CD4-positive, alpha-beta T cell treated with Interleukin-17A for 4 hours (primary cell): Measurements from ENCODE around the gene CPM.
"Not testable (repeated sequence)": the region's sequence is repeated elsewhere in the genome, so short reads cannot be mapped to it uniquely, and the experiment has no call there.

Source experiments
- DNase-seq: peaks from one replicate; pipeline ENCODE4 v3.0.0-alpha.2; 2020; ENCODE audit warnings: mixed read lengths

CPM gene

DNA sequence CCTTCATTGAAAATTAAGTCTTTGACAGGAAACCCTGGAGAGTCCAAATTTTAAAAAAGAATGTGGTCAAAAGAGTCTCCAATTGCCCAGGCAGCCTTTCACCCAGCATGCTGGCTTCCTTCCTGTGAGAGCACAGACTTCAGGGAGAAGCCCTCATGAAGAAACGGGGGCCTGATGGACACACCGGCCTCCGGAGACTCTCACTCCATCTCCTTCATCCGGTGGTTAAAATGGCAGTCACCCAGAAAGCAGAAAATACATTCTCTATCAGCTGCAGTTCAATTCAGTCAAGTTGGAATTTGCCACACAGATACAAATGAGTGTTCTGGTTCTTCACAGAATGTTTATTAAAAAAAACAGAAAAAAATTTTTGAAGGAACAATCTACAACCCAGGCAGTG lies 56.5 kb downstream of the CPM start:
- DNase-seq: no peak

- no peak for DNase-seq
Observed at GRCh38 chr12:68873316-68873715, 59.7 kb downstream of the CPM start.

DNA sequence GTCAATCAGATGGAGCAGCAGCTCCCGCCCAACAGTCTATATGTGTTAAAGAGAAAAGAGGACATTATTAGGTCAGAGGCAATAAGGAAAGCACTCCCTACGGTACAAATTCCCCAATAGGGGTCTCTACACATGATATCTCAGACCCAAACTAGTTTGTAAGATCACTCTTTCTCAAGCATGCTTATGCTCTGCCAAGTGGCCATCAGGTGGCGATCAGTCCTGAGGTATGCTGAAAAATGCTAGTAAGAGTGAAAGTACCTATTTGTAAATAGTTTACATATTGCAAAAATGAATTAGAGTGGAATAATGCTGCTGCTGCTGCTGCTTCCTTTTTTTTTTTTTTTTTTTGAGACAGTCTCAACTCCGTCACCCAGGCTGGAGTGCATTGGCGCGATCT lies 61.0 kb downstream of the CPM start:
- DNase-seq: no peak

- no peak for DNase-seq
Observed at GRCh38 chr12:68871396-68871795, 61.6 kb downstream of the CPM start.

- no peak for DNase-seq
Observed at GRCh38 chr12:68870443-68870842, 62.5 kb downstream of the CPM start.

DNA sequence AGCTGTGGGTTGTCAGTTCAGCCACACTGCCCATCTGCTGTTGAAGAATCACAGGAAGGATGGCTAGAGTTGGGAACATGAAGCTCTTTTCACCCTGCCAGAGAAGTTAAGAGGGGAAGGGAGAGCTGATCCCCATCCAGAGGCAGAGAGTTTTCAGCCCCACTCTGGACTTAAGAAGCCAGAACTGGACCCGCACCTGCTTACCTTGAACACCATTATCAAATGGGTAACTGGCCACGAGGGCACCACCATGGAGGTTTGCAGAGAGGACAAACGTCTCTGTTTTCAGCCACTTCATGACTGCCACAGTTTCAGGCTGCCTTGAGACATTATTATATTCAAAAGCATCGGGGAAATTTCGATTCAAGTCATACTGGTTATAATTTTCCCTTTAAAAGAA lies 63.0 kb downstream of the CPM start:
- no peak for DNase-seq

DNA sequence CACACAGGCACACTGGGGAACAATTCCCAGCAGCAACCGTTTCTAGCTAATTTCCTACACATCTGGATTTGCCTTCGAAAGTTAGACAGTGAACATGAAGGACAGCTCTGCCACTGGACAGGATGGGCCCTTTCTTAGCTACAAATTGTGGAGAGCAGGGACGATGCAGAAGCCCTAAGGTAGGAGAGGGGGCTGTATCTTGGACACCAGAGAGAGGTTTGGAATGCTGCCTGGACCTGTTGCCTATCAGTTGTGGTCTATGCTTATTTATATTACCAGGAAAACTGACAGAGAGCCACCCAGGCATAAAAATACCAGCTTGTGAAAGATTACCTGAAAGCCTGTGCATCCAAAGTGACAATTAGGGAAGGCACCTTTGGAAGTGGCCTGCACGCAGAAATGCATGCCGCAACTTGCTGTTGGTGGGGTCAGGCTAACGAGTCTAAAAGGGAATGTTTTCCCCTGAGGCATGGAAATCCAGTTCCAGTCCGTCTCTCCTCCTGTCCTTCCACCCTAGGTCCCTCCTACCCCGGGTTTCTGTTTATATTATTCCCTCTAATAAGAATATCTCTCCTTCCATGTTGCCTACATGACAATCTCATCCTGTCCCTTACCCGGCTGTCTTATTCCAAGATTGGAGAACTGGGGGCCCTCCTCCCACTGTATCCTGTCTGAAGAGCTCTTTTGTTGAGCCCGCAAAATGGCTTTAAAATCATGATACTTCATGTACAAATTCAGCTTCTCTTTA lies 64.8 kb downstream of the CPM start:
- DNase-seq: no peak

DNA sequence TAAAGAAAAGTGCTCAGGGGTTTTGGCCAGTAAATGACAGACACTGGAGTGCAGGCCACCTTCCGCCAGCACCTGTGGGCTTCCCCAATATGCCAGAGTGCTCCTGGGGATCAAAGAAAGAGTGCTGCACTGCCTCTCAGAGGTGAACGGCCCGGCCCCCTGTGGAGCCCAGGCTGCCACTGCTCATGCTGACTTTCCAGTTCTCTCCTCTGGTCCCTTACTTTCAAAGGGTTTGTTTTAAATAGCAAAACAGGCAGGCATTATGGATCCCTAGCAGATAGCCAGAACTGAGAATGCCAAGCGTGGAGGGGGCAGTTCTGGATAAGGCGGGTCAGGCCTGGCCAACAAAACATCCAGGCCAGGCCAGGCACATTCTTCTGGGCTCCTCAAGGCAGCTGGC lies 65.4 kb downstream of the CPM start:
- DNase-seq: no peak

GRCh38 chr12:68866950-68867349 lies 66.0 kb downstream of the CPM start:
- DNase-seq: no peak

DNA sequence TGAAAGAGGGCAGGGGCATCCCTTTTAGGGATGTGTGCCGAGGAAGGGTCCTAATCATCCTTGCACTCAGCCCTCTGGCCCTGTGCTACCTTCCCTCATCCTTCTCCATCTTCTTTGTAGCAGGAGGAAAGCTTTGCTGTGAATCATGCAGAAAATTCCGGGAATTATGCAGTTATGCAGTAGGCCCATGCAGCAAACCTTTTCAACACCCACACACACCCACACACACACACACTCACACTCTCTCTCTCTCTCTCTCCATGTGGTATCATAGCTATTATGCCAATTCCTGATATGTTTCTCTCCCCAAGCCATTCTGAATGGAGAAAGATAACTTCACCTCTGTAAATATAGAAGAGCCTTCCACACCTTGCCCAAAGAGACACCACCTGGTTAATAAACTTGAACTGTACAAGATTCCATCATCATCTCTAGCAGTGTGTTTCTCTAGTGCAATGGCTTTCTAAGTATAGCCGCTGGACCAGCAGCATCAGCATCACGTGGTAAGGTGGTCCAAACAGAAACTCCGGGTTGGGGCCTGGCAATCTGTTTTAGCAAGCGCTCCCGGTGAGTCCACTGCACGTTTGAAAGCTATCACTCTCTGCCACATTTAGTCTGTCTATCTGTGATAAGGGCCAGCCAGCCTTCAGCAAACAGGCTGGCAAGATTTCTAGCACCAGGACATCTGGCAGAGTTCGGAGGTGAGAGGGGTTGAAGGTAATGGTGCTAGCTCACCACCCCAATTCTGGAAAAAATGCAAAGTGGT lies 67.4 kb downstream of the CPM start:
- no peak for DNase-seq

DNA sequence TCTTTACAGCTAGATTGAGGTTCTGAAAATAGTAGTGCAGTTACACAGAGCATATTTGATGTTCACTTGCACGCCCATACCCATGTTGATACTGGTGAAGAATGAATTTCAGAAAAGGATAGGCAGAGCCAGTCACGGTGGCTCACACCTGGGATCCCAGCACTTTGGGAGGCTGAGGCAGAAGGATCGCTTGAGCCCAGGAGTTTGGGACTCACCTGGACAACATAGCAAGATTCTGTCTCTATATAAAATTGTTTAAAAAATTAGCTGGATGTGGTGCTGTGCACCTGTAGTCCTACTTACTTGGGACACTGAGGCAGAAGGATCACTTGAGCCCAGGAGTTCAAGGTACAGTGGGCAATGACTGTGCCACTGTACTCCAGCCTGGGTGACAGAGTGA lies 68.4 kb downstream of the CPM start:
- DNase-seq: no peak

GRCh38 chr12:68863886-68864454 lies 69.0 kb downstream of the CPM start:
- DNase-seq: not testable (repeated sequence)

DNA sequence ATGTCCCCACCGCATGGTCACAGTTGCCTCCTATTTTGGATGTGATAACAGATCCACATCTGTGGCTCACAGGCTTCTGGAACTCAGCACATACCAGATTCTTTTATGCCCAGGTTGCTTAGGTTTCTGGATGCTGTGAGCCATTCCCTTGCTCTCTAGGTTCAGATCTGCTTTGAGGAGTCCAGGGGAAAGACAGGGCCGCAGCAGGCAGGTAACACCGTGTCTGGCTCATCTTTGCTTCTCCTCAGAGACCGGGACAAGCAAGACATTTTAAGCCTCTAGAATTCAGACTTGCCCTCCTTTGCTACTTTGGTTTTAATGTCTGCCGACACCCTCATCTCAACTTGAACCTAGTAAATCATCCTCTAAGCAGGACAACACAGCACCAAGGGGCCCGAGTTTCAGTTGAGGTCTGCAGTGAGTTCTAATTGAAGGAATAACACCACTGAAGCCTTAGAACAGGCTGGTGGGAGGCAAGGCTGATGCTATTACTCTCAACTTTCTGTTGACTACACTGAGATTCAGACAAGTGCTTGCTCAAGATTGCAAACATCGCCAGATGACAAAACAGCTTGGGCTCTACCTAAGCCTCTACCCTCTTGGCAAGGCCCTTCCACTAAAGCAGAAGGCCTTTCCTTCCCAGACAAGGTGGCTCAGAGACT lies 69.7 kb downstream of the CPM start:
- no peak for DNase-seq

- DNase-seq: no peak
Observed at GRCh38 chr12:68861890-68862289, 71.1 kb downstream of the CPM start.

- DNase-seq: no peak
Observed at GRCh38 chr12:68856510-68856909, 76.5 kb downstream of the CPM start.

- DNase-seq: no peak
Observed at GRCh38 chr12:68855771-68856170, 77.2 kb downstream of the CPM start.

- no peak for DNase-seq
Observed at GRCh38 chr12:68855111-68855510, 77.9 kb downstream of the CPM start.

DNA sequence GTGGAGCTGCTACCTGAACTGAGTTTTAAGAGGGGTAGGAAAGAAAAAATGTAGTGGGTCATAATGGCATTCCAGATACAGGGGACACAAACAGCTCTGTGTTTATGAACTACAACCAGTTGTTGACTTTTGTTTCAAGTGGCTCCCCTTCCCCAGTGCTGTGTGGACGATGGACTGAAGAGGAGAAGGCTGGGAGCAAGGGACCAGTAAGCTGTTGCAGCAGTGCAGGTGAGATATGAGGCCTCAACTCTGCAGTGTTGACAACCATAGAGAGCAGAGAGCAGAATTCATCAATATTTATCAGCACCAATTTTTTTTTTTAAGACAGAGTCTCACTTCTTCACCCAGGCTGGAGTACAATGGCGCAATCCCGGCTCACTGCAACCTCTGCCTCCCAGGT lies 78.4 kb downstream of the CPM start:
- DNase-seq: no peak

- DNase-seq: no peak
Observed at GRCh38 chr12:68854078-68854468, 78.9 kb downstream of the CPM start.

DNA sequence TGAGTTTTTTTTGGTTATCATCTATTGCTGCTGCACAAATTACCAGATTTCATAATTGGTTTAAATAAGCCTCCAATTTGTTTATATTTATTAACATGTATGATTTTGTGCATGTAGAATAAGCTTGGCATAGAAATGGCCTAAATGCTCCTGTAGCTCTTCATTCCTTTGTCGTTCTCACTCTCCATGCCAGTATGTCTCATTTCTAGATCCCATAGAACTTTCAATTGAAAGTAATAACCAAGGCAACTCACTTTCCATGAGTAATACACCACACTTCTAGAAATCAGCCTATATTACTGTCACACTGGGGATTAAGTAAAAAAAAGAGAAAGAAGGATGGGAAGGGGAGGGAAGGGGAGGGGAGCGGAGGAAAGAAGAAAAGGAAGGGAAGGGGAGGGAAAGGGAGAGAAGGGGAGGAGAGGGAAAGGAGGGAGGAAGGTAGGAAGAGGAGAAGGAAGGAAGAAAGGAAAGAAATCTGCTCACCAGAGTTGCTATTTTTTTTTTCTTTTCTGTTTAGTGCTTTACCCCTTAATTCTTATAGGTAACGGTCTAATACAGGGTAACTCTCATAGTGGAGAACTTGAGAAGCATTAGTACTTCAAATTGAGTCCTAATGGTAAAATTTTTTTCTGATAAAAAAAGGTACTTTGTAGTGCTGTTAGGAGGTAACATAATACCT lies 79.4 kb downstream of the CPM start:
- DNase-seq: no peak

DNA sequence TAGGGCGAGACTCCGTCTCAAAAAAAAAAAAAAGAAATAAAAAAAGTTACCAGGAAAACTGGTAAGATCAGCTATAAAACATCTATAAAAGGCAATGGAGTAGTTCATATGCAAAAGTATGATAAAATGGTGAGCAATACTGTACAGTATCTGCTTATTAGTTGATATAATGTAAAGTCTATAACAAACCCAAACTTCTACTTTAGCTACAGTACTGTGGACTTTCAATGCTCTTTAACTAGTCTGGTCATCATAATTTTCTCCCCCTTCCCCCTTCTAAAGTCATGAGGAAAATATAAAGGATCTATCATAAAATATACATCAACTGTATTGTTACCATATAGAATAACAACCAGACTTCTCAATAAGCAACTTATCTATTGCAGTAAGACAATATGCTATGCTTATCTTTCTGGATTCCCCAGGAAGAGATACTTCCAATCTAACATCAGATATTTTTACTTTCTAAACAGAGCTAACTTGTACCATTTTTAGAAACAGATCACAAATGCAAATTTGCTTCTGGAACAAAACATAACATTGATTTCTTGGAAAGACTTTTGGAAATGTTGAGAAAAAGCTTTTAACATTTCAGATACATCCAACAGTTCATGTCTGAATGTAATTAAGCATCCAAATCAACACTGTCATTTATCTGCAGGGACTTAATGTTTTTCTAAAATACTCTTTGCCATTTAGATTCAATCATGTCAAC lies 81.2 kb downstream of the CPM start:
- DNase-seq: no peak

DNA sequence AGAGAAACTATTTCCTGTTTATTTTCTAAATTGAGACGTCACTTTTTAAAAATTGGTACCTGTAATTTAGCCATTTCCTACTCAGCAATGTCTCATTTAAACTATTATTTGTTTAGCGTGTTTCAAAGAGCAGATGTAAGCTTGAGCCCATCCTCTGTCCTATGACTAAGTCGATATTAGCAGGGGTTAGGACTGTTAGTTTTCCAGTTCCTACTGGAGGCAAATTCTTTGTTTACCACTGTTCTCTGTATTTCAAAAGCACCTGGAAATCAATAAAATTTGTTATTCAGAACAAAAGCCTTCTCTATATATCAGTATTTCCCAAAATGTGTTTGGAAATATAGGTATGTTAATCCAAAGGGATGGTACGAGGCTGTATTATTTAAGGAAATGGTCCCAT lies 82.6 kb downstream of the CPM start:
- no peak for DNase-seq
